PC-9 (cell line): ENCODE measurements around the gene HTRA2. TPM values are rescaled to one million over a fixed set of nuclear protein-coding genes. Genes with fewer than 3 reads are reported as not detected.

Experiments
- BruUV-seq: library from RNA; stranded (reverse); fragments of 400-500 nt; replicated peaks from 2 replicates; lab custom pipeline; 2021; lab: Mats Ljungman, UMichigan
- CTCF ChIA-PET: fragments of 300-600 bp; sonication (Branson Sonifier 250); formaldehyde crosslinking; loops from one replicate; lab custom pipeline; 2022; ENCODE audit warnings: antibody characterized with exemption; lab: Charles Lee
- POLR2A ChIA-PET: fragments of 300-600 bp; sonication (Branson Sonifier 250); formaldehyde crosslinking; loops from one replicate; lab custom pipeline; 2022; ENCODE audit warnings: antibody characterized with exemption; ENCODE audit not compliant: unreplicated experiment; lab: Charles Lee
- DNase-seq, 2 experiments: peaks; one replicate each; pipeline versions ENCODE4 v3.0.0 to v3.0.0-alpha.2; 2015 to 2022; ENCODE audit warnings: mixed read lengths in 1 of 2
- H2AFZ ChIP-seq: fragments of 200-600 bp; sonication (generic); 2 replicates; pipeline ENCODE4 v1.8.1; 2017; ENCODE audit warnings: antibody characterized with exemption
- H3F3A ChIP-seq: fragments of 200-600 bp; sonication (generic); 2 replicates; pipeline ENCODE4 v1.8.1; 2017; ENCODE audit warnings: antibody characterized with exemption, mild to moderate bottlenecking, low read depth; ENCODE audit not compliant: insufficient read depth
- H3K27ac ChIP-seq: fragments of 200-600 bp; sonication (generic); 2 replicates; pipeline ENCODE4 v1.6.1; 2016; ENCODE audit warnings: mixed run types
- H3K27me3 ChIP-seq: fragments of 200-600 bp; sonication (generic); 2 replicates; pipeline ENCODE4 v1.6.1; 2016; ENCODE audit warnings: low read depth, mixed run types; ENCODE audit not compliant: insufficient read depth
- H3K36me3 ChIP-seq: fragments of 200-600 bp; sonication (generic); 2 replicates; pipeline ENCODE4 v1.6.1; 2016; ENCODE audit warnings: low read depth, mixed run types
- H3K4me1 ChIP-seq: fragments of 200-600 bp; sonication (generic); replicated peaks from 2 replicates; pipeline ENCODE4 v1.6.1; 2016; ENCODE audit warnings: mixed run types; ENCODE audit not compliant: insufficient read depth
- H3K4me2 ChIP-seq: fragments of 200-600 bp; sonication (generic); 2 replicates; pipeline ENCODE4 v1.6.1; 2017; ENCODE audit warnings: mixed run types
- H3K4me3 ChIP-seq: fragments of 200-600 bp; sonication (generic); 2 replicates; pipeline ENCODE4 v1.6.1; 2016; ENCODE audit warnings: mixed run types
- H3K79me2 ChIP-seq: fragments of 200-600 bp; sonication (generic); 2 replicates; pipeline ENCODE4 v1.6.1; 2017; ENCODE audit warnings: low read depth, mixed run types
- H3K9me2 ChIP-seq: fragments of 200-600 bp; sonication (generic); 2 replicates; pipeline ENCODE4 v1.8.1; 2017; ENCODE audit warnings: mild to moderate bottlenecking; ENCODE audit not compliant: insufficient read depth
- H3K9me3 ChIP-seq: fragments of 200-600 bp; sonication (generic); 2 replicates; pipeline ENCODE4 v1.8.1; 2016; ENCODE audit warnings: low read depth; ENCODE audit not compliant: insufficient read depth
- H4K20me1 ChIP-seq: fragments of 200-600 bp; sonication (generic); 2 replicates; pipeline ENCODE4 v1.8.1; 2017; ENCODE audit not compliant: insufficient read depth
- CTCF ChIP-seq: fragments of 200-600 bp; sonication (generic); conservative IDR thresholded peaks from 2 replicates; pipeline ENCODE4 v1.6.1; 2017; ENCODE audit warnings: mixed run types, antibody characterized with exemption, mild to moderate bottlenecking, moderate library complexity
- EZH2 ChIP-seq: fragments of 200-600 bp; sonication (generic); IDR thresholded peaks from 2 replicates; pipeline ENCODE4 v1.8.0; 2017; ENCODE audit warnings: antibody characterized with exemption, low read depth
- intact Hi-C: fragments of 100-400 bp; cut with micrococcal nuclease; formaldehyde crosslinking; loops from one replicate; pipeline ENCODE4 v1.10.0; 2022; ENCODE audit not compliant: unreplicated experiment
- total RNA-seq: library from RNA; stranded (reverse); gene quantifications from 2 replicates; pipeline ENCODE4 v1.2.3, GENCODE V29; 2021

Gene HTRA2
- total RNA-seq, 1 experiment from 2014 or later: 23.5 TPM

- peak overlapping the region; percentile 62 for H3K4me3 ChIP-seq
- H3K9me2 ChIP-seq: no peaks in the 10 kb centered on the region
- peaks cover 16% of the 10 kb centered on the region; the same call in 1 of the 2 replicates for H3F3A ChIP-seq
- H3K27me3 ChIP-seq: no peaks in the 10 kb centered on the region
- H3K36me3 ChIP-seq: no peaks in the 10 kb centered on the region
- H3K79me2 ChIP-seq: peaks cover 10% of the 10 kb centered on the region; the same call in 1 of the 2 replicates
- TSS peak; percentile 39 for BruUV-seq
- H2AFZ ChIP-seq: peak overlapping the region; percentile 88
- DNase-seq: peak; percentile 34 to 58
- POLR2A ChIA-PET: interaction anchor here (0.5 to 0.6 kb wide), 2 partner anchors 27 to 40 kb away, joined by 4 to 8 read pairs; partner anchors contain the start of gene WBP1
- H3K4me2 ChIP-seq: peak overlapping the region; percentile 88
- CTCF ChIA-PET: interaction anchor here (0.7 kb wide), 1 partner anchor 90 kb away, joined by 4 read pairs; no protein-coding TSS in a partner anchor
- H4K20me1 ChIP-seq: no peaks in the 10 kb centered on the region
- no peaks in the 10 kb centered on the region for H3K9me3 ChIP-seq
- TF ChIP-seq CTCF (no peak), EZH2 (no peak)
- peak overlapping the region; percentile 27; the same call in 1 of the 2 replicates for H3K27ac ChIP-seq
- peaks cover 16% of the 10 kb centered on the region for H3K4me1 ChIP-seq
- intact Hi-C loops: no loop called here
These were observed 31.1 kb upstream of the HTRA2 start for GRCh38 chr2:74498500-74499266.

GRCh38 chr2:74499267-74499939, 30.3 kb upstream of the HTRA2 start, which contains the start of gene LBX2:
LBX2 (minus strand) TSS chr2:74499603; CDS start chr2:74499537, 66 bp downstream.
- peak within 1 kb of the TSS; percentile 62 for H3K4me3 ChIP-seq
- H3K4me2 ChIP-seq: peak within 1 kb of the TSS; percentile 88
- H3K36me3 ChIP-seq: 0 out of 2 replicates have a peak, but pooled peaks cover under 1% of the 10 kb centered on the region
- H2AFZ ChIP-seq: peak within 1 kb of the TSS; percentile 88
- peaks cover 20% of the 10 kb centered on the region; the same call in 1 of the 2 replicates for H3F3A ChIP-seq
- DNase-seq: no peak
- H3K9me3 ChIP-seq: no peaks in the 10 kb centered on the region
- CTCF ChIA-PET: no interaction called here
- H3K9me2 ChIP-seq: no peaks in the 10 kb centered on the region
- peaks cover 10% of the 10 kb centered on the region; the same call in 1 of the 2 replicates for H3K79me2 ChIP-seq
- H3K27ac ChIP-seq: no peak within 1 kb of the TSS
- H3K4me1 ChIP-seq: peaks cover 16% of the 10 kb centered on the region
- no peak for TF ChIP-seq CTCF
- TF ChIP-seq EZH2: no peak
- no TSS peak for BruUV-seq
- POLR2A ChIA-PET: interaction anchor here (0.5 kb wide), 1 partner anchor 28 kb away, joined by 8 read pairs; no protein-coding TSS in a partner anchor
- no peaks in the 10 kb centered on the region for H4K20me1 ChIP-seq
- intact Hi-C loops: no loop called here
- no peaks in the 10 kb centered on the region for H3K27me3 ChIP-seq

- Histone ChIP-seq H3K79me2 (peaks cover 10% of the 10 kb centered on the region; the same call in 1 of the 2 replicates), H4K20me1 (no peaks in the 10 kb centered on the region), H3K4me3 (no peak overlapping the region), H3K4me2 (no peak overlapping the region), H3K27ac (no peak overlapping the region), H3K36me3 (0 out of 2 replicates have a peak, but pooled peaks cover 5% of the 10 kb centered on the region), H3K27me3 (no peaks in the 10 kb centered on the region), H3K9me3 (no peaks in the 10 kb centered on the region), H3K4me1 (peaks cover 17% of the 10 kb centered on the region), H2AFZ (no peak overlapping the region), H3K9me2 (no peaks in the 10 kb centered on the region), H3F3A (peaks cover 26% of the 10 kb centered on the region; the same call in 1 of the 2 replicates)
- ChIA-PET CTCF (no interaction called here), POLR2A (no interaction called here)
- DNase-seq: no peak
- BruUV-seq: no TSS peak
- no peak for TF ChIP-seq CTCF
- no peak for TF ChIP-seq EZH2
- intact Hi-C loops: loop anchor here (10.0 kb wide), 1 partner anchor 345 kb away; no protein-coding TSS in a partner anchor
These were observed 29.7 kb upstream of the HTRA2 start for GRCh38 chr2:74499940-74500577.
